ENCODE results near the gene FOXP1. TPM values are rescaled to one million over a fixed set of nuclear protein-coding genes. Genes with fewer than 3 reads are reported as not detected.

FOXP1 gene
- total RNA-seq, 4 donors from 2014 or later = 103 to 173 (median 140) TPM

DNA sequence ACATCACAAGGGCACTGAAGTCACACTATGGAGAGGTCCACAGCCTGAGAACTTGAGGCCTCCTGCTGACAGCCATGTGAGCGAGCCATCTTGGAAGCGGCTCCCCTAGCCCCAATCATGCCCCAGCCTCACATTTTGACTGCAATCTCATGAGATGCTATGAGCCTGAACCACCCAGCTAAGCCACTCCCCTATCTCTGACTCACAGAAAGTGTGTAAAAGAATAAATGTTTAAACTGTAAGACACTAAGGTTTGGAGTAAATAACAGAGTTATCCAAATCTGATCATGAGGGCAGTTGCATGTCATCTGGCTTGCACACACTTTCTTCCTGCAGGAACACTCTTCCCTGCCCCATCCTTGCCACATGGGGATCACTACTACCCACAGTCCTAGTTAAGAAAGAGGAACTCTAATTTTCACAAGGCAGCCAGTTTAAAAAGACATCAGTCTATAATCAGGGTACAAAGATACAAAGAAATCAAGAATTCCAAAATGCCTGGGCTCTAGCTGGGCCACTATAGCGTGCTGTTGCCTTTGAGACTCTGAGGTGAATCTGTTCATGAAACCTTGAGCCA is 494.2 kb downstream of the FOXP1 start:
- Histone ChIP-seq H3K4me1 (peaks cover 0 to 16% (median 5%) of the 10 kb centered on the region in 4 donors), H3K27me3 (no peaks in the 10 kb centered on the region), H3K9me3 (no peaks in the 10 kb centered on the region), H3K36me3 (no peaks in the 10 kb centered on the region), H3K4me3 (no peak overlapping the region), H3K27ac (peak overlapping the region in 1 of 4 donors; percentile 70)
- TF ChIP-seq, protein P1, sequence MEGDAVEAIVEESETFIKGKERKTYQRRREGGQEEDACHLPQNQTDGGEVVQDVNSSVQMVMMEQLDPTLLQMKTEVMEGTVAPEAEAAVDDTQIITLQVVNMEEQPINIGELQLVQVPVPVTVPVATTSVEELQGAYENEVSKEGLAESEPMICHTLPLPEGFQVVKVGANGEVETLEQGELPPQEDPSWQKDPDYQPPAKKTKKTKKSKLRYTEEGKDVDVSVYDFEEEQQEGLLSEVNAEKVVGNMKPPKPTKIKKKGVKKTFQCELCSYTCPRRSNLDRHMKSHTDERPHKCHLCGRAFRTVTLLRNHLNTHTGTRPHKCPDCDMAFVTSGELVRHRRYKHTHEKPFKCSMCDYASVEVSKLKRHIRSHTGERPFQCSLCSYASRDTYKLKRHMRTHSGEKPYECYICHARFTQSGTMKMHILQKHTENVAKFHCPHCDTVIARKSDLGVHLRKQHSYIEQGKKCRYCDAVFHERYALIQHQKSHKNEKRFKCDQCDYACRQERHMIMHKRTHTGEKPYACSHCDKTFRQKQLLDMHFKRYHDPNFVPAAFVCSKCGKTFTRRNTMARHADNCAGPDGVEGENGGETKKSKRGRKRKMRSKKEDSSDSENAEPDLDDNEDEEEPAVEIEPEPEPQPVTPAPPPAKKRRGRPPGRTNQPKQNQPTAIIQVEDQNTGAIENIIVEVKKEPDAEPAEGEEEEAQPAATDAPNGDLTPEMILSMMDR (IDR thresholded peaks at IDR 0.05) = no peak
- TF ChIP-seq POLR2A (IDR thresholded peaks at IDR 0.05) = no peak
- no peak for DNase-seq

DNA sequence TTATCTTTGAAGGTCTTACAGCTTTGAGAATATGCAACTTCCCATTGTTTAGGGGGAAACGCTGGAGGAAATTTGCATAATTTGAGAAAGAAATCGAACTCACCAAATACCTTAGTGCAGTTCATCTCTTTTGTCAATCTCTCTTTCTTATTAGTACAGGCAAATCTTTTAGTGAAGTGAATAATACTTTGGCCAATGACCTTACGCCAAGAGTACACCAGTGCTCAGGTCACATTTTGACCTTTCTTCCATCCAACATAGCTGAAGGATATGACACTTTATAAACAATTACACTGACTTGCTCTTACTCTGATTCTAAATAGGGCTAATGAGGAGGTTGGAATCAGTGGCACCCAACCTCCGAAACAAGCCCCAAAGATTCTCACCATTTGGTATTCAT is 494.8 kb downstream of the FOXP1 start:
- H3K27me3 ChIP-seq = no peaks in the 10 kb centered on the region
- TF ChIP-seq POLR2A (IDR thresholded peaks at IDR 0.05) = no peak
- TF ChIP-seq, protein P1 (IDR thresholded peaks at IDR 0.05) = no peak
- peaks cover 0 to 16% (median 6%) of the 10 kb centered on the region in 4 donors for H3K4me1 ChIP-seq

DNA sequence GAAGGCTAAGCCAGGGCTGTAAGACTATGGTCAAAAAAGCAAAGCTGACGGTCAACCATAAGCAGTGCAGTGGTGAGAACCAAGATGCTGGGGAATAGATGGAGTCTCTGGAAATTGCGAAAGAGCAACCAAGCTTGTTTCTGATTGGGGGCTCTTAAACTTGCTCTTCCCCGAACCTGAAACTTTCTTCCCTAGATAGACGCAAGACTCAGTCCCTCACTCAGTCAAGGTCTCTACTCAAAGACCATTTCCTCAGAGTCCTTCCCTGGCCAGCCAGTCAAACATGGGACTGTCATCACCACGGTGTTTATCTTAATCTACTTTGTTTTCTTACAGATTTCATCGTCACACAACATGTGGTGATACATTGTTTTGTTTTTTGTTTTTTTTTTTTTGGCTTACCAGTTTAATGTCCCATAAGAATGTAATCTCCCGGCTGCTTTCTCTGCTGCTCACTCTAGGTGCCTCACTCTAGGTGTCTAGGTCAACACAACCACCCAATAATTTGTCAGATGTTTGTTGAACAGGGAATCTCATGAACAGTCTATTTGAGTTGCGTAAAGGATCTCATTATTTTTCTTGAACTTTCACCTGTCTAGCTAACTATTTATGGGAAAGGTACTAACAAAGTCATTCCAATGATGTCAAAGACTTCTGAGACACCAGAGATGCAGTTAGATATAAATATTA is 495.4 kb downstream of the FOXP1 start:
- no peak for DNase-seq
- Histone ChIP-seq H3K27ac (peak overlapping the region in 2 of 4 donors; percentile 36 to 70), H3K9me3 (no peaks in the 10 kb centered on the region), H3K4me3 (no peak overlapping the region), H3K4me1 (peaks cover 0 to 16% (median 7%) of the 10 kb centered on the region in 4 donors), H3K27me3 (no peaks in the 10 kb centered on the region), H3K36me3 (no peaks in the 10 kb centered on the region)
- TF ChIP-seq, protein P1 (IDR thresholded peaks at IDR 0.05) = no peak
- no peak for TF ChIP-seq POLR2A (IDR thresholded peaks at IDR 0.05)

More for the DNA sequence above, 494.8 kb downstream of the FOXP1 start:
- no peak overlapping the region for H3K4me3 ChIP-seq
- DNase-seq = no peak
- H3K9me3 ChIP-seq = no peaks in the 10 kb centered on the region
- no peaks in the 10 kb centered on the region for H3K36me3 ChIP-seq
- H3K27ac ChIP-seq = peak overlapping the region in 1 of 4 donors; percentile 70

DNA sequence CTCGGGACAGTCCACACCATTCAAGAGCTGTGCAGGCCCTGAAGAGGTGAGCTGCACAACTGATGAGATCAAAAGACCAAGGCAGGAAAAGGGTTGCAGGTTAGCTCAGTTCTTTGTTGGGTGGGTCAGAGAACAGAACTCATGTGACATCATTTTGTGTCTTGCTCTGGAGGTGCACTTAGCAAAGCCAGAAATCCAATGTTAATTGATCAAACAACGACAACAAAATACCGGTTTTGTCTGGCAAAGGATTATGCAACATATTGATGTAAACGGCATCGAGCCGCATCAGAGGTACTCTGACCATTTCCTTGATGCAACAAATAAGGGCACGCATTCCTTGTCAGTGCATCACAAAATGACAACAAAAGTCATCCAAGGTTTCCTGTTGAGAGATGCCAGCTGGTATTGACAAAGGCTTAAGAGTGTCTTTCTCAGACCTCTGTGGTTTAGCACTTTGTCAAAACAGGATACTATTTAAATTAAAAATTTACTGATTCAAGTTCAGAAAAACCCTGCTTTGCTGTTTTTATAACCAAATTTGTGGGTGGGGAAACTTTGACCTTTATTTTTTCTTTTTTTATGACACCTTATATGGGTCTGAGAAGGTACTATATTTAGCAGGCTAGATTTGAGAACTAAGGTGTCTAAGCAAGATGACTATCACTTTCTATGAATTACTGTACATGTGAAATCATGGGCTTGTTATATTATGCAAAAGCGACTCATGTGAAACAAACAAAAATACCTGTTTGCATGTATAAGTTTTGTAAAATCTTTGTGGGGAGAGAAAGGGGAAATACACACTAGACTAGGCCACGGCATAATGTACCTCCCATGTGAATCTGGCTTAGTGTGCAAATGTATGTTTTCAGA is 496.1 kb downstream of the FOXP1 start:
- H3K9me3 ChIP-seq = no peaks in the 10 kb centered on the region
- H3K4me3 ChIP-seq = no peak overlapping the region
- TF ChIP-seq, protein P1 (IDR thresholded peaks at IDR 0.05) = no peak
- no peak for TF ChIP-seq POLR2A (IDR thresholded peaks at IDR 0.05)
- H3K27ac ChIP-seq = peak overlapping the region in 2 of 4 donors; percentile 61 to 70
- no peaks in the 10 kb centered on the region for H3K27me3 ChIP-seq
- H3K4me1 ChIP-seq = peaks cover 0 to 16% (median 7%) of the 10 kb centered on the region in 4 donors
- DNase-seq = peak in 2 of 3 donors; percentile 55 to 56
- H3K36me3 ChIP-seq = no peaks in the 10 kb centered on the region

DNA sequence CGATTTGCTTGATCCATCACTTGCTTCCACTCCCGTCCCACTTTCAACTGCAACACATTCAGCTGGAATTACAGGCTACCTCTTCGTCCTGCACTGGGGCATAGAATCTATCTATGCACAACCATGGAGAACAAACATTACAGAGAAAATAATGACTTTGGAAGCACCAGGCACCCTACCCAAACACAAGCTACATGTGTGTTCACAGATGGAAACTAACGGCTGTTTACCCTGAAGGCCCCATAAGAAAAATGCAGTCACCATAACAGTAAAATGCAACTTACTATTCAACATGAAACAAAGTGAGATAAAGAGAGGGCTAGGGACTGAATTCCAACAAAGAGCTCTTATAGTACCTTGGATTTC is 496.8 kb downstream of the FOXP1 start:
- H3K4me1 ChIP-seq = peaks cover 0 to 16% (median 7%) of the 10 kb centered on the region in 4 donors
- DNase-seq = no peak
- no peak overlapping the region for H3K4me3 ChIP-seq
- H3K9me3 ChIP-seq = no peaks in the 10 kb centered on the region
- no peaks in the 10 kb centered on the region for H3K27me3 ChIP-seq
- TF ChIP-seq, protein P1 (IDR thresholded peaks at IDR 0.05) = no peak
- TF ChIP-seq POLR2A (IDR thresholded peaks at IDR 0.05) = no peak
- no peaks in the 10 kb centered on the region for H3K36me3 ChIP-seq
- H3K27ac ChIP-seq = peak overlapping the region in 2 of 4 donors; percentile 61 to 70
